Body of pancreas (tissue), 4 donors: ENCODE results near the gene SNRPE.

Source experiments
- POLR2A ChIP-seq, 3 donors: fragments of 450-650 bp; IDR thresholded peaks; one replicate each; pipeline ENCODE4 v1.6.1; 2016; ENCODE audit warnings: antibody characterized with exemption in 3 of 3, mild to moderate bottlenecking in 2 of 3
- TF ChIP-seq, protein P1 (sequence below), 7 experiments: fragments of 450-650 bp in 4 of 7; fragments of 200-600 bp in 3 of 7; sonication (generic) in 3 of 7; IDR thresholded peaks; one replicate each; pipeline ENCODE4 v1.5.1; 2016 to 2019; ENCODE audit warnings: antibody characterized with exemption in 7 of 7

GRCh38 chr1:203860396-203861025 is 888 bp upstream of the SNRPE start:
- TF ChIP-seq, protein P1, sequence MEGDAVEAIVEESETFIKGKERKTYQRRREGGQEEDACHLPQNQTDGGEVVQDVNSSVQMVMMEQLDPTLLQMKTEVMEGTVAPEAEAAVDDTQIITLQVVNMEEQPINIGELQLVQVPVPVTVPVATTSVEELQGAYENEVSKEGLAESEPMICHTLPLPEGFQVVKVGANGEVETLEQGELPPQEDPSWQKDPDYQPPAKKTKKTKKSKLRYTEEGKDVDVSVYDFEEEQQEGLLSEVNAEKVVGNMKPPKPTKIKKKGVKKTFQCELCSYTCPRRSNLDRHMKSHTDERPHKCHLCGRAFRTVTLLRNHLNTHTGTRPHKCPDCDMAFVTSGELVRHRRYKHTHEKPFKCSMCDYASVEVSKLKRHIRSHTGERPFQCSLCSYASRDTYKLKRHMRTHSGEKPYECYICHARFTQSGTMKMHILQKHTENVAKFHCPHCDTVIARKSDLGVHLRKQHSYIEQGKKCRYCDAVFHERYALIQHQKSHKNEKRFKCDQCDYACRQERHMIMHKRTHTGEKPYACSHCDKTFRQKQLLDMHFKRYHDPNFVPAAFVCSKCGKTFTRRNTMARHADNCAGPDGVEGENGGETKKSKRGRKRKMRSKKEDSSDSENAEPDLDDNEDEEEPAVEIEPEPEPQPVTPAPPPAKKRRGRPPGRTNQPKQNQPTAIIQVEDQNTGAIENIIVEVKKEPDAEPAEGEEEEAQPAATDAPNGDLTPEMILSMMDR (IDR thresholded peaks at IDR 0.05) = no peak
- peak in 2 of 3 donors; percentile 50 to 51 for TF ChIP-seq POLR2A (IDR thresholded peaks at IDR 0.05)
